Measurements from ENCODE around the gene BTNL8.

DNA sequence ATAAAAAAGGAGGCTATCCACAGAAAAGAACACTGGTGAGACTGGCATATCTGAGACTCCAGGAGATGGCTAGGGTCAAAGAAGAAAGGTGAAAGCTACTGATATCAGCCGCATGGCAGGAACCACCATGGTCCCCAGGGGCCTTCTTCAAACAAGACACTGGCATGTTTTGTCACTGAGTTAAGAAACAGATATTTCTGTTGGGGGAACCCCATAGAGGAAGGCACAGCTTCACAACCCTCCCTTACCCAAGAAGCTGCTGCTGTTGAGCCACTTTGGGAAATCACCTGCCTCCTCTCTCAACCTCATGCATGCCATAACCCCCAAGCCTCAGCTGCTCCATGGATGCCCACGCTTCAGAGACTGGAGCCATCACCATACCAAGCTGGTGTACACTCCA lies 76.4 kb downstream of the BTNL8 start:
- TF ChIP-seq, protein P1, sequence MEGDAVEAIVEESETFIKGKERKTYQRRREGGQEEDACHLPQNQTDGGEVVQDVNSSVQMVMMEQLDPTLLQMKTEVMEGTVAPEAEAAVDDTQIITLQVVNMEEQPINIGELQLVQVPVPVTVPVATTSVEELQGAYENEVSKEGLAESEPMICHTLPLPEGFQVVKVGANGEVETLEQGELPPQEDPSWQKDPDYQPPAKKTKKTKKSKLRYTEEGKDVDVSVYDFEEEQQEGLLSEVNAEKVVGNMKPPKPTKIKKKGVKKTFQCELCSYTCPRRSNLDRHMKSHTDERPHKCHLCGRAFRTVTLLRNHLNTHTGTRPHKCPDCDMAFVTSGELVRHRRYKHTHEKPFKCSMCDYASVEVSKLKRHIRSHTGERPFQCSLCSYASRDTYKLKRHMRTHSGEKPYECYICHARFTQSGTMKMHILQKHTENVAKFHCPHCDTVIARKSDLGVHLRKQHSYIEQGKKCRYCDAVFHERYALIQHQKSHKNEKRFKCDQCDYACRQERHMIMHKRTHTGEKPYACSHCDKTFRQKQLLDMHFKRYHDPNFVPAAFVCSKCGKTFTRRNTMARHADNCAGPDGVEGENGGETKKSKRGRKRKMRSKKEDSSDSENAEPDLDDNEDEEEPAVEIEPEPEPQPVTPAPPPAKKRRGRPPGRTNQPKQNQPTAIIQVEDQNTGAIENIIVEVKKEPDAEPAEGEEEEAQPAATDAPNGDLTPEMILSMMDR (IDR thresholded peaks at IDR 0.05) = no peak
- TF ChIP-seq EP300 (IDR thresholded peaks at IDR 0.05) (no peak), POLR2A (IDR thresholded peaks at IDR 0.05) (no peak)

All from tibial nerve (tissue), 4 donors.